Body of pancreas (tissue), 4 donors: Measurements from ENCODE around the gene ATP10A.

Experiments
- POLR2A ChIP-seq, 3 donors: fragments of 450-650 bp; IDR thresholded peaks; one replicate each; pipeline ENCODE4 v1.6.1; 2016; ENCODE audit warnings: antibody characterized with exemption in 3 of 3, mild to moderate bottlenecking in 2 of 3
- TF ChIP-seq, protein P1 (sequence below), 7 experiments: fragments of 450-650 bp in 4 of 7; fragments of 200-600 bp in 3 of 7; sonication (generic) in 3 of 7; IDR thresholded peaks; one replicate each; pipeline ENCODE4 v1.5.1; 2016 to 2019; ENCODE audit warnings: antibody characterized with exemption in 7 of 7

DNA sequence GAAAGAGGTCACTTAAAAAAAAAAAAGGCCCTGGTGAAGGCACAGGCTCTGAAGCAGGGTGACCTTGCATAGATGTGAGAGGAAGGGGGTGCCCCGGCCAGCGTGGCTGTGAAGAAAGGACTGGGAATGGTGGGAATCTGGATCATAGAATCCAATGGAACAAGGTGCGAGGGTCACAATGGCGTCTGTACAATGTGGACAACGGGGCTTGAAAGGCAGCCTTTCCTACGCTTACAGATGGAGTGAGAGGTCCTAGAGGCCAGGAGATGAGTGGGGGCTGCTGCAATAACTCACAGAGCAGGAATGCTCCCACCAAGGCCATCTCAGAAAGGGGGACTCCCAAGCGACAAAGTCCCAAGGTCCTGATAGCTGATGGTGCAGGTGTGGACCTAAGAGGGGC, 162.2 kb downstream of the ATP10A start:
- TF ChIP-seq, protein P1, sequence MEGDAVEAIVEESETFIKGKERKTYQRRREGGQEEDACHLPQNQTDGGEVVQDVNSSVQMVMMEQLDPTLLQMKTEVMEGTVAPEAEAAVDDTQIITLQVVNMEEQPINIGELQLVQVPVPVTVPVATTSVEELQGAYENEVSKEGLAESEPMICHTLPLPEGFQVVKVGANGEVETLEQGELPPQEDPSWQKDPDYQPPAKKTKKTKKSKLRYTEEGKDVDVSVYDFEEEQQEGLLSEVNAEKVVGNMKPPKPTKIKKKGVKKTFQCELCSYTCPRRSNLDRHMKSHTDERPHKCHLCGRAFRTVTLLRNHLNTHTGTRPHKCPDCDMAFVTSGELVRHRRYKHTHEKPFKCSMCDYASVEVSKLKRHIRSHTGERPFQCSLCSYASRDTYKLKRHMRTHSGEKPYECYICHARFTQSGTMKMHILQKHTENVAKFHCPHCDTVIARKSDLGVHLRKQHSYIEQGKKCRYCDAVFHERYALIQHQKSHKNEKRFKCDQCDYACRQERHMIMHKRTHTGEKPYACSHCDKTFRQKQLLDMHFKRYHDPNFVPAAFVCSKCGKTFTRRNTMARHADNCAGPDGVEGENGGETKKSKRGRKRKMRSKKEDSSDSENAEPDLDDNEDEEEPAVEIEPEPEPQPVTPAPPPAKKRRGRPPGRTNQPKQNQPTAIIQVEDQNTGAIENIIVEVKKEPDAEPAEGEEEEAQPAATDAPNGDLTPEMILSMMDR (IDR thresholded peaks at IDR 0.05) = no peak
- TF ChIP-seq POLR2A (IDR thresholded peaks at IDR 0.05) = no peak
